Chondrocyte (in vitro differentiated cells): Measurements from ENCODE around the gene HNRNPM. TPM values are rescaled to one million over a fixed set of nuclear protein-coding genes. Genes with fewer than 3 reads are reported as not detected.

Experiments
- DNase-seq: peaks from one replicate; pipeline ENCODE4 v3.0.0; 2021; ENCODE audit warnings: mixed read lengths, low spot score
- H3K27ac Mint-ChIP-seq: one replicate; pipeline ENCODE4 v1.8.0; 2021; ENCODE audit warnings: mild to moderate bottlenecking, moderate library complexity, mixed read lengths; ENCODE audit not compliant: unreplicated experiment
- H3K27me3 Mint-ChIP-seq: 2 replicates; pipeline ENCODE4 v1.8.0; 2021; ENCODE audit warnings: low read depth, mixed read lengths
- H3K36me3 Mint-ChIP-seq: 2 replicates; pipeline ENCODE4 v1.8.0; 2021; ENCODE audit warnings: low read depth, mixed read lengths
- H3K4me1 Mint-ChIP-seq: 2 replicates; pipeline ENCODE4 v1.8.0; 2021; ENCODE audit warnings: low read depth, mild to moderate bottlenecking, mixed read lengths
- H3K4me3 Mint-ChIP-seq: one replicate; pipeline ENCODE4 v1.8.0; 2021; ENCODE audit warnings: mild to moderate bottlenecking, moderate library complexity, mixed read lengths; ENCODE audit not compliant: unreplicated experiment
- H3K9me3 Mint-ChIP-seq: 2 replicates; pipeline ENCODE4 v1.8.0; 2021; ENCODE audit warnings: low read depth, mixed read lengths
- total RNA-seq: library from RNA; stranded (reverse); gene quantifications from 3 replicates; pipeline ENCODE4 v1.2.1, GENCODE V29; 2021
- TF ChIP-seq, protein P1 (sequence below): fragments of 200-600 bp; sonication (generic); IDR thresholded peaks from 2 replicates; pipeline ENCODE4 v1.5.0; 2021; ENCODE audit warnings: antibody characterized with exemption, mild to moderate bottlenecking, moderate library complexity

HNRNPM gene
- total RNA-seq, 1 donor from 2014 or later = 116 TPM

DNA sequence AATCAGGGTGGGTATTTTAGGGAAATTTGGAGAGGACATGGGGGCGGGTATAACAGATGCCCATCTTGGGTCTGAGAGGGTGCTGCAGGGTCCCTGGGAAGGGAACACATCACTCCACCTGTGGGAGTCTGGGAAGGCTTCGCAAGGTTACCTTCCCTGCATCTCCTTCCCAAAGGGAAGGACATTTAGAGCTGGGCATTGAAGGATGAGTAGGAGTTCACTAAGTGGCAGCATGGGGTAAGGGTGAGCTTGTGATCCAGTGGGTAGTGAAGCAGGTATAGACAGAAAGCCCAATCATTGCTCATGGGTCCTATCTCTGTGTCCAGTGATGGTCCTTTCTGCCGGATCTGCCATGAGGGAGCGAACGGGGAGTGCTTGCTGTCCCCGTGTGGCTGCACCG is 18.5 kb upstream of the HNRNPM start:
- H3K9me3 Mint-ChIP-seq = no peaks in the 10 kb centered on the region
- H3K27ac Mint-ChIP-seq = no peak overlapping the region
- no peak overlapping the region for H3K4me3 Mint-ChIP-seq
- DNase-seq = no peak
- peaks cover 4% of the 10 kb centered on the region for H3K36me3 Mint-ChIP-seq
- no peaks in the 10 kb centered on the region for H3K27me3 Mint-ChIP-seq
- TF ChIP-seq, protein P1, sequence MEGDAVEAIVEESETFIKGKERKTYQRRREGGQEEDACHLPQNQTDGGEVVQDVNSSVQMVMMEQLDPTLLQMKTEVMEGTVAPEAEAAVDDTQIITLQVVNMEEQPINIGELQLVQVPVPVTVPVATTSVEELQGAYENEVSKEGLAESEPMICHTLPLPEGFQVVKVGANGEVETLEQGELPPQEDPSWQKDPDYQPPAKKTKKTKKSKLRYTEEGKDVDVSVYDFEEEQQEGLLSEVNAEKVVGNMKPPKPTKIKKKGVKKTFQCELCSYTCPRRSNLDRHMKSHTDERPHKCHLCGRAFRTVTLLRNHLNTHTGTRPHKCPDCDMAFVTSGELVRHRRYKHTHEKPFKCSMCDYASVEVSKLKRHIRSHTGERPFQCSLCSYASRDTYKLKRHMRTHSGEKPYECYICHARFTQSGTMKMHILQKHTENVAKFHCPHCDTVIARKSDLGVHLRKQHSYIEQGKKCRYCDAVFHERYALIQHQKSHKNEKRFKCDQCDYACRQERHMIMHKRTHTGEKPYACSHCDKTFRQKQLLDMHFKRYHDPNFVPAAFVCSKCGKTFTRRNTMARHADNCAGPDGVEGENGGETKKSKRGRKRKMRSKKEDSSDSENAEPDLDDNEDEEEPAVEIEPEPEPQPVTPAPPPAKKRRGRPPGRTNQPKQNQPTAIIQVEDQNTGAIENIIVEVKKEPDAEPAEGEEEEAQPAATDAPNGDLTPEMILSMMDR = no peak
- peaks cover 21% of the 10 kb centered on the region for H3K4me1 Mint-ChIP-seq

DNA sequence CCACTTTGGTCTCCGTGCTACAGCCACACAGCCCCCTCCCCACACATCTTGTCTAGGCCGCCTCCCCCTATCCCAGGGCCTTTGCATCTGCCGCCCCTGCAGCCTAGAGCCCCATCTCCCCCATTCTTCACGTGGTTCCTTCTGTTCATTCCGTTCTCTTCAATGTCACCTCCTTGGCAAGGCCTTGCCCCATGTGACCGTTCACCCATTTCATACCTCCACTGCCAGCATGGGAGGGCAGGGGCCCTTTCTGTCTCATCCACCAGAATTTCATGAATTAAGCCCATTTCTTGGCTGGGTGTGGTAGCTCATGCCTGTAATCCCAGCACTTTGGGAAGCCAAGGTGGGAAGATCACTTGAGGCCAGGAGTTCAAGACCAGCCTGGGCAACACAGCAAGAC is 15.7 kb upstream of the HNRNPM start:
- TF ChIP-seq, protein P1 = no peak
- H3K4me3 Mint-ChIP-seq = no peak overlapping the region
- H3K36me3 Mint-ChIP-seq = peaks cover 4% of the 10 kb centered on the region
- H3K4me1 Mint-ChIP-seq = peaks cover 14% of the 10 kb centered on the region
- no peak overlapping the region for H3K27ac Mint-ChIP-seq
- no peak for DNase-seq
- H3K9me3 Mint-ChIP-seq = no peaks in the 10 kb centered on the region
- H3K27me3 Mint-ChIP-seq = no peaks in the 10 kb centered on the region

DNA sequence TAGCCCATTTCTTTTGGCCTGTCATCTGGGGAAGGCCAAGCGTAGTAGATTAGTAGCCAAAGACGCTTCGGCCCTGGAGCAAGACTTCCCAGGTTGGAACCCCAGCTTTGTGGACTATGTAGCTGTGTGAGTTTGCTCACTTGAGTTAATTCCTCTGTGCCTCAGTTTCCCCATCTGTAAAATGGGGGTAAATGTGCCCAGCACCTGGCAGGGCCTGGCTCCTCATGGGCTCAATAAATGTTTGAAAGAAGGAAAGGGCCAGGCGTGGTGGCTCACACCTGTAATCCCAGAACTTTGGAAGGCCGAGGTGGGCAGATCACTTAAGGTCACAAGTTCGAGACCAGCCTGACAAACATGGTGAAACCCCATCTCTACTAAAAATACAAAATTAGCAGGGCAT is 14.9 kb upstream of the HNRNPM start:
- Mint-ChIP-seq H3K4me1 (peaks cover 11% of the 10 kb centered on the region), H3K4me3 (no peak overlapping the region), H3K36me3 (peaks cover 4% of the 10 kb centered on the region), H3K9me3 (no peaks in the 10 kb centered on the region), H3K27me3 (no peaks in the 10 kb centered on the region), H3K27ac (no peak overlapping the region)
- TF ChIP-seq, protein P1 = no peak
- no peak for DNase-seq

DNA sequence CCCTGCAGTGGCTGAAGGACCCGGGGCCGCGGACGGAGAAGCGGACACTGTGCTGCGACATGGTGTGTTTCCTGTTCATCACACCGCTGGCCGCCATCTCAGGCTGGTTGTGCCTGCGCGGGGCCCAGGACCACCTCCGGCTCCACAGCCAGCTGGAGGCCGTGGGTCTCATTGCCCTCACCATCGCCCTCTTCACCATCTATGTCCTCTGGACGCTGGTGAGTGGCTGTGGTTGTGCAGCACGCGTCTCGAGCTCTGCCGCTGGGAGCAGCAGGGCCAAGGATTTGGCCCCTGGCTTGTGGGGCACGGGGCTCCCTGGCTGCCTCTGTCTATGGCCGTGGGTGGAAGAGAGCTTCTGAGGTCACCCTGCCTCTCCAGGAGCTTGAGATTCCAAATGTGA is 14.1 kb upstream of the HNRNPM start:
- Mint-ChIP-seq H3K4me1 (peaks cover 14% of the 10 kb centered on the region), H3K27ac (no peak overlapping the region), H3K9me3 (no peaks in the 10 kb centered on the region), H3K4me3 (no peak overlapping the region), H3K36me3 (peaks cover 4% of the 10 kb centered on the region), H3K27me3 (no peaks in the 10 kb centered on the region)
- TF ChIP-seq, protein P1 = no peak
- no peak for DNase-seq

DNA sequence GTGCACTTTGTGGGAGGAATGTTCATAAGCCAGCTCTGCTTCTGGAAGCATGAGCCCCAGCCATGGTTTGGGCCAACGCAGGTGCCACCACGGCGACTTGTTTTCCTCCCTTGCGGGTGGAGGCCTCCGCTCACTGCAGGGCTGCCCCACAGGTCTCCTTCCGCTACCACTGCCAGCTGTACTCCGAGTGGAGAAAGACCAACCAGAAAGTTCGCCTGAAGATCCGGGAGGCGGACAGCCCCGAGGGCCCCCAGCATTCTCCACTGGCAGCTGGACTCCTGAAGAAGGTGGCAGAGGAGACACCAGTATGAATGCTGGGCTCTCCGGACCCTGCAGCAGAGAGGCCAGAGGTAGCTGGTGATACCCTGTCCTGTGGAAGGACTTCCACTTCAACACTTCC is 6.5 kb upstream of the HNRNPM start:
- no peaks in the 10 kb centered on the region for H3K9me3 Mint-ChIP-seq
- peak; percentile 79 for DNase-seq
- peaks cover 22% of the 10 kb centered on the region for H3K4me1 Mint-ChIP-seq
- TF ChIP-seq, protein P1 = no peak
- no peaks in the 10 kb centered on the region for H3K36me3 Mint-ChIP-seq
- no peak overlapping the region for H3K4me3 Mint-ChIP-seq
- no peak overlapping the region for H3K27ac Mint-ChIP-seq
- no peaks in the 10 kb centered on the region for H3K27me3 Mint-ChIP-seq
